ENCODE results near the gene FBXL7.

The FBXL7 gene

GRCh38 chr5:15574128-15574527 is 74.1 kb downstream of the FBXL7 start:
- no peak overlapping the region for H2AFZ ChIP-seq (ENCODE audit: low read depth, low read length)
- no peaks in the 10 kb centered on the region for H3K79me2 ChIP-seq (ENCODE audit: low read length)

DNA sequence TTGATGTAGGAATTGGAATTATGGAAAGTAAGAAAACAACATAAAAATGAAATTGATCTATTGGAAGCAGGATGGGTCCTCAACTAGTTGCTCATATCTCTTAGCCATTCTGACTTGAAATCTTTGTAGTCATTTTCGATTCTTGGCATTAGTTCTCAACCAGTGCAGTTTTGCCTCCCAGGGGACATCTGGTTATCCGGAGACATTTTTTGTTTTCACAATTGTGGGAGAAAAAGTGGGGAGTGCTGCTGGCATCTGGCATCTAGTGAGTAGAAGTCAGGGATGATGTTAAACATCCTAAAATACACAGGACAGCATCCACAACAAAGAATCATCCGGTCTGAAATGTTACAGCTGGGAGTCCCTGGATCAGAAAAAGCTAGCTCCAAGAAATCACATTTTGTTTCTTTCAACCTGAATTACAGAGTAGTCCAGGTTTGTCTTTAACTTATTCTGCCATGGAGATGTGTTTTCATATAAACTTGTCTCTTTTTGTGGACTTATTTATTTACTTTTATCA is 74.9 kb downstream of the FBXL7 start:
- no peak overlapping the region for H3K27ac ChIP-seq (ENCODE audit: low read length)
- no peaks in the 10 kb centered on the region for H3K27me3 ChIP-seq (ENCODE audit: low read depth, low read length)
- H3K9ac ChIP-seq (ENCODE audit: low read length), result no peak overlapping the region
- H2AFZ ChIP-seq (ENCODE audit: low read depth, low read length), result no peak overlapping the region
- no peak overlapping the region for H3K4me3 ChIP-seq (ENCODE audit: low read length)
- H3K79me2 ChIP-seq (ENCODE audit: low read length), result no peaks in the 10 kb centered on the region
- no peaks in the 10 kb centered on the region for H3K9me3 ChIP-seq (ENCODE audit: insufficient read depth, low read length)
- H3K4me1 ChIP-seq (ENCODE audit: low read length), result no peaks in the 10 kb centered on the region
- no peaks in the 10 kb centered on the region for H3K36me3 ChIP-seq (replicated peaks; ENCODE audit: low read depth, low read length)
- no peaks in the 10 kb centered on the region for H4K20me1 ChIP-seq (ENCODE audit: insufficient read depth, low read length)
- TF ChIP-seq EZH2phosphoT487 (IDR thresholded peaks at IDR 0.05; ENCODE audit: low read depth) (no peak), CTCF (IDR thresholded peaks at IDR 0.05; ENCODE audit: low read depth, low read length) (no peak)
- H3K4me2 ChIP-seq (ENCODE audit: low read length), result no peak overlapping the region

More at GRCh38 chr5:15574128-15574527, 74.1 kb downstream of the FBXL7 start:
- H3K27me3 ChIP-seq (ENCODE audit: low read depth, low read length), result no peaks in the 10 kb centered on the region
- no peaks in the 10 kb centered on the region for H3K4me1 ChIP-seq (ENCODE audit: low read length)
- no peak for TF ChIP-seq CTCF (IDR thresholded peaks at IDR 0.05; ENCODE audit: low read depth, low read length)
- TF ChIP-seq EZH2phosphoT487 (IDR thresholded peaks at IDR 0.05; ENCODE audit: low read depth), result no peak
- no peak overlapping the region for H3K9ac ChIP-seq (ENCODE audit: low read length)
- H3K4me3 ChIP-seq (ENCODE audit: low read length), result no peak overlapping the region
- H3K36me3 ChIP-seq (replicated peaks; ENCODE audit: low read depth, low read length), result no peaks in the 10 kb centered on the region
- H3K27ac ChIP-seq (ENCODE audit: low read length), result no peak overlapping the region
- no peaks in the 10 kb centered on the region for H3K9me3 ChIP-seq (ENCODE audit: insufficient read depth, low read length)
- H4K20me1 ChIP-seq (ENCODE audit: insufficient read depth, low read length), result no peaks in the 10 kb centered on the region
- H3K4me2 ChIP-seq (ENCODE audit: low read length), result no peak overlapping the region

DNA sequence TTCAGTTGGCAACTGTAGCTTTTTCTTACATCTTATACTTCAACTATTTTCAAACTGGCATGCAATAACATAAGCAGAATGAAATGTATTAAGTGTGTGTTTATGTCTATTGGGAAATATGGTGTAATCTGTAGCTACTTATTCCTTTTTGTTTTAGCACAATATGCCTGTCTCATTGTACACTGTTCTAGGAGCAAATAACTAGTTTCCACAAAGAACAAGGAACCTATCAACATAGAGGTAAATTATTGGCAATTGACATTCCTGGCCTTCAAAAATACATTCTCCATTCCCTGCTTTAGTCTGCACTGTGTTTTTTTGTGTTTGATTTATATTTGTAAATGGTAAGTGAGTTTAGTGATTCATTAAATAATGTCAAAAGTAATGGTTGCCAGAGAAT is 75.7 kb downstream of the FBXL7 start:
- Histone ChIP-seq H3K4me1 (ENCODE audit: low read length) (no peaks in the 10 kb centered on the region), H3K27ac (ENCODE audit: low read length) (no peak overlapping the region), H4K20me1 (ENCODE audit: insufficient read depth, low read length) (no peaks in the 10 kb centered on the region), H3K4me3 (ENCODE audit: low read length) (no peak overlapping the region), H3K36me3 (replicated peaks; ENCODE audit: low read depth, low read length) (no peaks in the 10 kb centered on the region), H3K9ac (ENCODE audit: low read length) (no peak overlapping the region), H3K79me2 (ENCODE audit: low read length) (no peaks in the 10 kb centered on the region), H3K9me3 (ENCODE audit: insufficient read depth, low read length) (no peaks in the 10 kb centered on the region), H3K27me3 (ENCODE audit: low read depth, low read length) (no peaks in the 10 kb centered on the region), H3K4me2 (ENCODE audit: low read length) (no peak overlapping the region), H2AFZ (ENCODE audit: low read depth, low read length) (no peak overlapping the region)
- TF ChIP-seq EZH2phosphoT487 (IDR thresholded peaks at IDR 0.05; ENCODE audit: low read depth) (no peak), CTCF (IDR thresholded peaks at IDR 0.05; ENCODE audit: low read depth, low read length) (no peak)

DNA sequence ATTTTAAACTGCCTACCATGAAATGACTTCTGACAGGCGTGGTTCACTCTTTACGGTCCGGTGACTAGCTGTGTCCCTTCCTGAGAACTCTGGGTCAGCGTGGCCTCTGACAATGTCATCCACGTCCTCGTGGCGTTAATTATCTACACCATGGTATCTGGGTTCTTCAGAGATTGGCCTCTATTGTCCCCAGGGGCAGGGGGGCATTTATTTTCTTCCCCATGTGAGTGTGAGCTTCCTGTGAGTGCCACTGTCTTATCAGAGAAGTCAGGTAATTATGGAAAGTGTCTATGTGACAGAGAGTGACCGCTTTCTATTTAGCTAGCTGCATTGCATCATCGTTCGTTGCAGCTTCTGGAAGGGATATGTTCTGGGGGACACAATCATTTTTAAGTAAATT is 77.2 kb downstream of the FBXL7 start:
- H3K36me3 ChIP-seq (replicated peaks; ENCODE audit: low read depth, low read length), result no peaks in the 10 kb centered on the region
- H3K4me2 ChIP-seq (ENCODE audit: low read length), result no peak overlapping the region
- TF ChIP-seq EZH2phosphoT487 (IDR thresholded peaks at IDR 0.05; ENCODE audit: low read depth), result no peak
- TF ChIP-seq CTCF (IDR thresholded peaks at IDR 0.05; ENCODE audit: low read depth, low read length), result no peak
- H3K4me3 ChIP-seq (ENCODE audit: low read length), result no peak overlapping the region
- H3K9me3 ChIP-seq (ENCODE audit: insufficient read depth, low read length), result no peaks in the 10 kb centered on the region
- no peaks in the 10 kb centered on the region for H4K20me1 ChIP-seq (ENCODE audit: insufficient read depth, low read length)
- no peak overlapping the region for H2AFZ ChIP-seq (ENCODE audit: low read depth, low read length)
- H3K27me3 ChIP-seq (ENCODE audit: low read depth, low read length), result no peaks in the 10 kb centered on the region
- H3K27ac ChIP-seq (ENCODE audit: low read length), result no peak overlapping the region
- H3K9ac ChIP-seq (ENCODE audit: low read length), result no peak overlapping the region
- no peaks in the 10 kb centered on the region for H3K4me1 ChIP-seq (ENCODE audit: low read length)
- no peaks in the 10 kb centered on the region for H3K79me2 ChIP-seq (ENCODE audit: low read length)

All from OCI-LY3 (cell line).